Stimulated activated CD8-positive, alpha-beta memory T cell treated with anti-CD3 and anti-CD28 coated beads, Interleukin-7, amount 100 ng/mL, for 24 hours (primary cell): Measurements from ENCODE around the gene HRG.

Experiments used
- DNase-seq: peaks from one replicate; pipeline ENCODE4 v3.0.0-alpha.2; 2020; ENCODE audit warnings: low read depth

The HRG gene

GRCh38 chr3:186638259-186638658, 27.6 kb upstream of the HRG start:
- no peak for DNase-seq

GRCh38 chr3:186639778-186640472, 25.9 kb upstream of the HRG start, which contains the start of gene FETUB:
Gene FETUB (plus strand): TSS chr3:186640399. CDS start chr3:186640461, 62 bp downstream.
- no peak for DNase-seq

GRCh38 chr3:186640473-186640818, 25.4 kb upstream of the HRG start:
- DNase-seq: no peak

GRCh38 chr3:186640929-186641328, 24.9 kb upstream of the HRG start:
- DNase-seq: no peak

GRCh38 chr3:186642014-186642413, 23.8 kb upstream of the HRG start:
- no peak for DNase-seq

GRCh38 chr3:186643493-186643892, 22.3 kb upstream of the HRG start:
- DNase-seq: no peak

GRCh38 chr3:186644683-186645082, 21.1 kb upstream of the HRG start:
- DNase-seq: no peak

GRCh38 chr3:186646106-186646505, 19.7 kb upstream of the HRG start:
- DNase-seq: no peak

GRCh38 chr3:186646841-186647240, 19.0 kb upstream of the HRG start:
- DNase-seq: no peak

GRCh38 chr3:186648851-186649250, 17.0 kb upstream of the HRG start:
- DNase-seq: no peak

- DNase-seq: no peak
These were observed 14.1 kb upstream of the HRG start for GRCh38 chr3:186651678-186652215.

GRCh38 chr3:186653080-186653707, 12.6 kb upstream of the HRG start:
- no peak for DNase-seq

GRCh38 chr3:186653984-186654383, 11.8 kb upstream of the HRG start:
- no peak for DNase-seq

GRCh38 chr3:186663361-186664118, 2.3 kb upstream of the HRG start:
- no peak for DNase-seq

GRCh38 chr3:186664119-186664495, 1.7 kb upstream of the HRG start:
- no peak for DNase-seq

- DNase-seq: no peak
These were observed 1.3 kb upstream of the HRG start for GRCh38 chr3:186664506-186664905.

- no peak for DNase-seq
These were observed 2.6 kb downstream of the HRG start for GRCh38 chr3:186668426-186668825.

- no peak for DNase-seq
These were observed 3.7 kb downstream of the HRG start for GRCh38 chr3:186669378-186670084.

- DNase-seq: no peak
These were observed 4.3 kb downstream of the HRG start for GRCh38 chr3:186670155-186670554.

GRCh38 chr3:186671051-186671450, 5.2 kb downstream of the HRG start:
- DNase-seq: no peak

- no peak for DNase-seq
These were observed 12.8 kb downstream of the HRG start for GRCh38 chr3:186678604-186679003.

GRCh38 chr3:186679151-186679550, 13.3 kb downstream of the HRG start:
- DNase-seq: no peak
